ENCODE results near the gene TREML1. TPM values are rescaled to one million over a fixed set of nuclear protein-coding genes. Genes with fewer than 3 reads are reported as not detected.

The TREML1 gene
- total and polyA plus RNA-seq, 7 experiments from 2014 or later: 3.2 TPM; not detected in 6

DNA sequence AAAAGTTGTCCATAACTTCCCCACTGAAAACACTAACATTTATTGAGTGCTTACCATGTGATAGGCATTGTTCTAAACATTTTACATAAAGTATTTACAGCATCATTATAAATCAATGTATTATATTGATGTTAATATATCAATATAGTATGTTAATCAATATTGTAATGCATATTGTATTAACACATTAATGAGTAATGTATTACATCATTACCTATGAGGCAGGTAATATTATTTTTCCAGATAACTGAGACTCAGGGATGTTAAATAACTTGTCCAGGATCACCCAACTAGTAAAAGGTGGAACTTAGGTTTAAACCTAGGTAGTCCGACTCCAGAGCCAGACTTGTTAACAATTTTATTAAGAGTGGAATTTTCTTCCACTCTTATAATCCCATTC is 20.9 kb upstream of the TREML1 start:
- peaks cover 0 to 1% (median 0%) of the 10 kb centered on the region in 11 donors for H3K9me3 Mint-ChIP-seq
- ATAC-seq (no peak), DNase-seq (no peak)
- intact Hi-C loops (cut with micrococcal nuclease): no loop called here
- no peak overlapping the region for H3K27ac ChIP-seq (ENCODE audit: low read depth, low read length)
- no peaks in the 10 kb centered on the region for H3K36me3 ChIP-seq (ENCODE audit: control insufficient read depth in 2 of 3, insufficient read depth in 3 of 3, low read length in 3 of 3)
- peaks cover 0 to 31% (median 5%) of the 10 kb centered on the region in 5 donors for H3K27me3 Mint-ChIP-seq
- peaks cover 0 to 10% (median 0%) of the 10 kb centered on the region in 5 donors for H3K36me3 Mint-ChIP-seq
- no peak overlapping the region for H3K4me3 ChIP-seq (ENCODE audit: low read length)
- H3K9me3 ChIP-seq (ENCODE audit: control insufficient read depth in 2 of 3, low read length in 3 of 3): no peaks in the 10 kb centered on the region
- no peaks in the 10 kb centered on the region for H3K4me1 ChIP-seq (ENCODE audit: control insufficient read depth in 2 of 2, insufficient read depth in 2 of 2, low read length in 2 of 2)
- H3K4me3 Mint-ChIP-seq: no peak overlapping the region
- ChIA-PET CTCF (no interaction called here), POLR2A (no interaction called here)
- peaks cover 0 to 3% (median 0%) of the 10 kb centered on the region in 7 donors for H3K4me1 Mint-ChIP-seq
- no peak overlapping the region for H3K27ac Mint-ChIP-seq
- H3K27me3 ChIP-seq (ENCODE audit: control insufficient read depth in 2 of 2, insufficient read depth in 2 of 2, low read length in 2 of 2): no peaks in the 10 kb centered on the region

DNA sequence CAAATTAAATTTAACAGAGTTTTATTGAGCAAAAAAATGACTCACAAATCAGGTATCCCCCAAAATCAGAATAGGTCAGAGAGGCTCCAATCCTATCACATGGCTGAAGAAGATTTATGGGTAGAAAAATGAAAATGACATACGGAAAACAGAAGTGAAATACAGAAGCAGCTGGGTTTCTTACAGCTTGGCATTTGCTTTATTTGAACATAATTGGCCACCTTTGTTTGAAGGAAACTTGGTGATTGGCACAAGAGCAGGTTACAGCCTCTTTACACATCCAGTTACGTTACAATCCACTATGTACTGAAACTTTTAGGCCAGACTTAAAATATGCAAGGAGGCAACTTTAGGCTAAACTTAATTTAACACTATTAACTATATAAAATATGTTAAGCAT is 20.5 kb upstream of the TREML1 start:
- H3K4me1 ChIP-seq (ENCODE audit: control insufficient read depth in 2 of 2, insufficient read depth in 2 of 2, low read length in 2 of 2): no peaks in the 10 kb centered on the region
- no peak overlapping the region for H3K27ac Mint-ChIP-seq
- no peaks in the 10 kb centered on the region for H3K27me3 ChIP-seq (ENCODE audit: control insufficient read depth in 2 of 2, insufficient read depth in 2 of 2, low read length in 2 of 2)
- H3K9me3 ChIP-seq (ENCODE audit: control insufficient read depth in 2 of 3, low read length in 3 of 3): no peaks in the 10 kb centered on the region
- H3K4me3 Mint-ChIP-seq: no peak overlapping the region
- ATAC-seq (no peak), DNase-seq (no peak)
- peaks cover 0 to 1% (median 0%) of the 10 kb centered on the region in 11 donors for H3K9me3 Mint-ChIP-seq
- H3K4me3 ChIP-seq (ENCODE audit: low read length): no peak overlapping the region
- H3K36me3 Mint-ChIP-seq: peaks cover 0 to 10% (median 0%) of the 10 kb centered on the region in 5 donors
- peaks cover 0 to 31% (median 5%) of the 10 kb centered on the region in 5 donors for H3K27me3 Mint-ChIP-seq
- no peaks in the 10 kb centered on the region for H3K36me3 ChIP-seq (ENCODE audit: control insufficient read depth in 2 of 3, insufficient read depth in 3 of 3, low read length in 3 of 3)
- intact Hi-C loops (cut with micrococcal nuclease): no loop called here
- peaks cover 0 to 3% (median 0%) of the 10 kb centered on the region in 7 donors for H3K4me1 Mint-ChIP-seq
- CTCF ChIA-PET: no interaction called here
- H3K27ac ChIP-seq (ENCODE audit: low read depth, low read length): no peak overlapping the region
- POLR2A ChIA-PET: no interaction called here

DNA sequence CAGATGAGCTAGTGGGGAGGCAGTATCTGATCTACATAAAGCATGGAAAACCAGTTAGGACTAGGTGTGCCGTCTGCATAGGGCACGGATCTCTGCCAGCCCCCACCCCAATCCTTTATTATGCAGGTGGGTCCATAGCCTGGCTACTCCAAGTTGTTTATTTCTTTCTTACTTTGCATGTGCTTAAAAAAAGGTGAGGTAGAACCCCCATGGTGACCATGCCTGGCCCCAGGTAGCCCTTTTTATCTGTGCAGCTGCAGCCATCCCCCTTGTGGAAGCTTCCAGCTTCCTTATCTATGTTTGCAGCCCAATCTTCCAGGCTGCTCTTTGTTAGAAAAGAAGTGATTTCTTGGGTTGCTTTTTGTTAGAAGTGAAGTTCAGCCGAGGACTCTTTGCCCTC is 17.8 kb upstream of the TREML1 start:
- H3K9me3 Mint-ChIP-seq: peaks cover 0 to 1% (median 0%) of the 10 kb centered on the region in 11 donors
- Histone ChIP-seq H3K27me3 (ENCODE audit: control insufficient read depth in 2 of 2, insufficient read depth in 2 of 2, low read length in 2 of 2) (no peaks in the 10 kb centered on the region), H3K27ac (ENCODE audit: low read depth, low read length) (no peak overlapping the region), H3K36me3 (ENCODE audit: control insufficient read depth in 2 of 3, insufficient read depth in 3 of 3, low read length in 3 of 3) (no peaks in the 10 kb centered on the region), H3K4me1 (ENCODE audit: control insufficient read depth in 2 of 2, insufficient read depth in 2 of 2, low read length in 2 of 2) (no peaks in the 10 kb centered on the region), H3K4me3 (ENCODE audit: low read length) (no peak overlapping the region), H3K9me3 (ENCODE audit: control insufficient read depth in 2 of 3, low read length in 3 of 3) (no peaks in the 10 kb centered on the region)
- no peak for DNase-seq
- H3K4me1 Mint-ChIP-seq: peaks cover 0 to 2% (median 0%) of the 10 kb centered on the region in 7 donors
- CTCF ChIA-PET: interaction anchor here (1.1 kb wide), 1 partner anchor 108 kb away, joined by 3 read pairs; no protein-coding TSS in a partner anchor
- POLR2A ChIA-PET: no interaction called here
- ATAC-seq: no peak
- peaks cover 0 to 23% (median 0%) of the 10 kb centered on the region in 5 donors for H3K27me3 Mint-ChIP-seq
- no peak overlapping the region for H3K4me3 Mint-ChIP-seq
- peaks cover 0 to 7% (median 0%) of the 10 kb centered on the region in 5 donors for H3K36me3 Mint-ChIP-seq
- no peak overlapping the region for H3K27ac Mint-ChIP-seq
- intact Hi-C loops (cut with micrococcal nuclease): no loop called here

DNA sequence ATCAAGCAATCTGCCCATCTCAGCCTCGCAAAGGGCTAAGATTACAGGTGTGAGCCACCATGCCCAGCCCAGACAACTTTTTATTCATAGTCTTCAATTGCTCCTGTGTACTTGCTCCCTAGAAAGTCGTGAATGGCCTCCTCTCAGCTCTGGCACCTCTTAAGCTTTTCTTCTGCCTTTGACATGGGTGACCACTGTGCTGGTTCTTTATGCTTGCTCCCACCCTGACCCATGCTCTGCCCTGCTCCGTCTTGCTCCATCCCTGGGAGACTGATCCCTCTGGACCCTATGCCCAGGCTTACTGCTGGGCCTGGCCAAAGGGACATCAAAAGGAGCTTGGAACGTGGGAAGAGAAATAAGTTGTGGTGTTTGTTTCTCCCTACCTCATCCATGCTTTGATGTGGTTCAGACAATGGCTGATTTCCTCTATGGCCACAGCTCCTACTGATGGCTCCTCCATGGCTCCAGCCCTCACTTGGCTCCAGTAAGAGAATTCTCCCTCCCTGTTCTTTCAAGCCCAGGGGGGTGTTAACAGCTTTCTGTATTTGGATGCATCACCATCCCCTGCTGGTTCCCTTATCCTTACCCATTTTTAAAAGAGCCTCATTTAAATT is 16.5 kb upstream of the TREML1 start:
- Histone ChIP-seq H3K27ac (ENCODE audit: low read depth, low read length) (no peak overlapping the region), H3K27me3 (ENCODE audit: control insufficient read depth in 2 of 2, insufficient read depth in 2 of 2, low read length in 2 of 2) (no peaks in the 10 kb centered on the region), H3K4me3 (ENCODE audit: low read length) (no peak overlapping the region), H3K4me1 (ENCODE audit: control insufficient read depth in 2 of 2, insufficient read depth in 2 of 2, low read length in 2 of 2) (no peaks in the 10 kb centered on the region), H3K9me3 (ENCODE audit: control insufficient read depth in 2 of 3, low read length in 3 of 3) (no peaks in the 10 kb centered on the region), H3K36me3 (ENCODE audit: control insufficient read depth in 2 of 3, insufficient read depth in 3 of 3, low read length in 3 of 3) (no peaks in the 10 kb centered on the region)
- DNase-seq (no peak), ATAC-seq (no peak)
- peaks cover 0 to 7% (median 0%) of the 10 kb centered on the region in 5 donors for H3K36me3 Mint-ChIP-seq
- no peak overlapping the region for H3K27ac Mint-ChIP-seq
- H3K9me3 Mint-ChIP-seq: peaks cover 0 to 1% (median 0%) of the 10 kb centered on the region in 11 donors
- CTCF ChIA-PET: interaction anchor here (0.9 to 1.2 kb wide), 2 partner anchors 11 to 12 kb away, joined by 4 to 5 read pairs; no protein-coding TSS in a partner anchor
- POLR2A ChIA-PET: no interaction called here
- peaks cover 0 to 2% (median 0%) of the 10 kb centered on the region in 7 donors for H3K4me1 Mint-ChIP-seq
- peaks cover 0 to 19% (median 0%) of the 10 kb centered on the region in 5 donors for H3K27me3 Mint-ChIP-seq
- intact Hi-C loops (cut with micrococcal nuclease): no loop called here
- H3K4me3 Mint-ChIP-seq: no peak overlapping the region

DNA sequence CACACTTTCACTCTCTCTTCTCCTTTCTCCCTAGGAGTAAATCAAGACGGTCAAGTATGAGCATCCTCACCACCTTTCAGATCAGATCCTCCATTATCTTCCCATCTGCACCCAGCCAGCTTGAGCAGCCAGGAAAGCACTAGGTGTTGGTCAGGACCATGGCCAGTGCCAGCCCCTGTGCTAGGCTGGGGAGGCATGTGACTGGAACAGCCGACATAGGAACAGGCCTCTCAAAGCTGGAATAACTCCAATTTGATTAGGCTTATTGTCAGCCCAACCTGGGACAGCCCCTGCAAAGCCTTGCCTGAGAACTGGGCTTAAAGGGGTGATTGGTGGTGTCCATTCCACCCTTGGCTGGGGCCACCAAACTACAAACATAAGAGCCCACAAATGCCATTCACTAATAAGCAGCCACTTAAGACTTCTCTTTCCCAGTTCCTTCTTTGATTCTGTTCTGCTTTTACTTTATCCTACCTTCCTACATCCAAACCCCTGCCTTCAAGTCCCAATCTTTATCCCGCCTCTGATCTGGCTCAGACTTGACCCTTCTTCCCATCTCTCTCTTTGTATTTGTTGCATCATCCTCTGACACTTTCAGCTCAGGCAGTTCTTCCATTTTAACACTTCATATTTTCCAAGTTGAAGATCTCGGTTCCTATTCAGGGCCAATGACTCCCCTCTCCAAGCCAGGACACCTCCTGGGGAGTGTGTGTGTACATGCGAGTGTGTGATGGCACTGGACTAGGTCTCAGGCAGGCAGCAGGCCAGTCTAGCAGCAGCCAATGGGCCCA is 13.2 kb upstream of the TREML1 start:
- no peak overlapping the region for H3K4me3 Mint-ChIP-seq
- Histone ChIP-seq H3K36me3 (ENCODE audit: control insufficient read depth in 2 of 3, insufficient read depth in 3 of 3, low read length in 3 of 3) (no peaks in the 10 kb centered on the region), H3K9me3 (ENCODE audit: control insufficient read depth in 2 of 3, low read length in 3 of 3) (no peaks in the 10 kb centered on the region), H3K4me3 (ENCODE audit: low read length) (no peak overlapping the region), H3K4me1 (ENCODE audit: control insufficient read depth in 2 of 2, insufficient read depth in 2 of 2, low read length in 2 of 2) (no peaks in the 10 kb centered on the region), H3K27ac (ENCODE audit: low read depth, low read length) (no peak overlapping the region), H3K27me3 (ENCODE audit: control insufficient read depth in 2 of 2, insufficient read depth in 2 of 2, low read length in 2 of 2) (no peaks in the 10 kb centered on the region)
- intact Hi-C loops (cut with micrococcal nuclease): no loop called here
- ATAC-seq (no peak), DNase-seq (no peak)
- ChIA-PET CTCF (interaction anchor here (1.1 to 1.2 kb wide), 2 partner anchors 9 to 15 kb away, joined by 3 to 4 read pairs; no protein-coding TSS in a partner anchor), POLR2A (no interaction called here)
- peaks cover 0 to 1% (median 0%) of the 10 kb centered on the region in 11 donors for H3K9me3 Mint-ChIP-seq
- peak overlapping the region in 1 of 9 donors; percentile 57 for H3K27ac Mint-ChIP-seq
- H3K4me1 Mint-ChIP-seq: peaks cover 0 to 6% (median 0%) of the 10 kb centered on the region in 7 donors
- peaks cover 0 to 24% (median 0%) of the 10 kb centered on the region in 5 donors for H3K27me3 Mint-ChIP-seq
- H3K36me3 Mint-ChIP-seq: peaks cover 0 to 7% (median 0%) of the 10 kb centered on the region in 5 donors

DNA sequence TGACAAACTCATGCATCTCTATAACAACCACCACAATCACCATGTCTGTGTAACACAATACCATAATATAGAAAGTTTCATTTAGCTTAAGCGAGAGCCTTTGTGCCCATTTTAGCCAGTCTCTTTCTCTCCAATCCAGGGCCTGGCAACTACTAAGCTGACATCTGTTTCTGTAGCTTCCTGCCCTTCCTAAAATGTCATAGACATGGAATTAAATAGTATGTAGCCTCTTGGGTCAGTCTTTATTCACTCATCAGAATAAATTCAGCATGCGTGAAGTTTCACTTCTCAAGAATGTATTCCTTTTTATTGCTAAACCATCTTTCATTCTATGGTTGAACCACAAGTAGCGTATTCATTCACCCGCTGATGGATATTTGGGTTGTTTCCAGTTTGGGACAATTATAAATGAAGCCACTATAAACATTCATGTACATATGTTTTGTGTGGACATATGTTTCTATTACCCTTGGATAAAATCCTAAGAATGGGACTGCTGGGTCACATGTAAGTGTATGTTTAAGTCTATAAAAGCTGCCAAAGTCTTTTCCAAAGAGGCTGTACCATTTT is 10.5 kb upstream of the TREML1 start:
- no peaks in the 10 kb centered on the region for H3K36me3 ChIP-seq (ENCODE audit: control insufficient read depth in 2 of 3, insufficient read depth in 3 of 3, low read length in 3 of 3)
- intact Hi-C loops (cut with micrococcal nuclease): no loop called here
- ChIA-PET CTCF (interaction anchor here (1.0 kb wide), 1 partner anchor 18 kb away, joined by 3 read pairs; no protein-coding TSS in a partner anchor), POLR2A (no interaction called here)
- no peak overlapping the region for H3K4me3 ChIP-seq (ENCODE audit: low read length)
- peaks cover 0 to 21% (median 0%) of the 10 kb centered on the region in 5 donors for H3K27me3 Mint-ChIP-seq
- ATAC-seq: no peak
- DNase-seq: no peak
- H3K27ac Mint-ChIP-seq: no peak overlapping the region
- H3K4me3 Mint-ChIP-seq: no peak overlapping the region
- H3K27me3 ChIP-seq (ENCODE audit: control insufficient read depth in 2 of 2, insufficient read depth in 2 of 2, low read length in 2 of 2): no peaks in the 10 kb centered on the region
- peaks cover 0 to 7% (median 0%) of the 10 kb centered on the region in 7 donors for H3K4me1 Mint-ChIP-seq
- H3K9me3 Mint-ChIP-seq: peaks cover 0 to 1% (median 0%) of the 10 kb centered on the region in 11 donors
- no peaks in the 10 kb centered on the region for H3K9me3 ChIP-seq (ENCODE audit: control insufficient read depth in 2 of 3, low read length in 3 of 3)
- H3K36me3 Mint-ChIP-seq: peaks cover 0 to 8% (median 0%) of the 10 kb centered on the region in 5 donors
- no peaks in the 10 kb centered on the region for H3K4me1 ChIP-seq (ENCODE audit: control insufficient read depth in 2 of 2, insufficient read depth in 2 of 2, low read length in 2 of 2)
- no peak overlapping the region for H3K27ac ChIP-seq (ENCODE audit: low read depth, low read length)
